Medulla oblongata (tissue), 1 donor: Measurements from ENCODE around the gene ADIG.
"Not testable (repeated sequence)": the region's sequence is repeated elsewhere in the genome, so short reads cannot be mapped to it uniquely, and the experiment has no call there.

Experiments
- DNase-seq: peaks from one replicate; pipeline ENCODE4 v3.0.0-alpha.2; 2015; ENCODE audit errors: extremely low spot score

The ADIG gene

DNA sequence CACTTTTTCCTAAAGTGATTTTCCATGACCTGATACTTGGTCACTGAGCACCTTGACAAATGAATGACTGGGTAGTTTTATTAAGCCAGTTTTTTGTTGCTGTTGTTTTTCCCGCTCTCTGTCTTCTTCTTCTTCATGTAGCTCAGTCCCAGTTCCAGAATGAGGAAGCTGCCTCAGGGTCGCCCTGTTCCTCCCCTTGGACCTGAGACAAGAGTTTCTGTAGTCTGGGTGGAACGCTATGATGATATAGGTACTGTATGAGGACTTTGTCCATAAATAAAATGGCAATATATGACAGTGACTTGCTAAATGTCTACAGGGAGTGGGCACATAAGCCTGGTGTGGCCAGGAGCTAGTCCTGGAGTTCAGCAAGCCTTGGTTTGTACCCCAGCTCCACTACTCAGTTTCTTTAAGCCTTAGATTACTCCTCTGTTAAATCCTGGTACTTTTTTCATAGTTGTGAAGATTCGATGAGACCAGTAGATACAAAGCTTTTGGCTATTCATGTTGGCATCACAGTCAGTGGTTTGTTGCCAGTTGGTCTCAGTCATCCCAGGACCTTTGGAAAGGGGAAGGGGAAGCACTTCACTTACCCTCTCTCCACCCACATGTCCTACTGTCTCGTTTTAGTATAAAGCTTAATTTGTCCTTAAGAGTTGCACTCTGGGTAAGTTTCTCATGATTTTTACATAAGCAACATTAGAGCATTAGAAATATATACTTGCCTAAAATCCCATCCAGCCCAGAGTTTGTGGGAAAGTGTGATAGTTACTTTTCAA is 11.1 kb upstream of the ADIG start:
- DNase-seq = no peak

DNA sequence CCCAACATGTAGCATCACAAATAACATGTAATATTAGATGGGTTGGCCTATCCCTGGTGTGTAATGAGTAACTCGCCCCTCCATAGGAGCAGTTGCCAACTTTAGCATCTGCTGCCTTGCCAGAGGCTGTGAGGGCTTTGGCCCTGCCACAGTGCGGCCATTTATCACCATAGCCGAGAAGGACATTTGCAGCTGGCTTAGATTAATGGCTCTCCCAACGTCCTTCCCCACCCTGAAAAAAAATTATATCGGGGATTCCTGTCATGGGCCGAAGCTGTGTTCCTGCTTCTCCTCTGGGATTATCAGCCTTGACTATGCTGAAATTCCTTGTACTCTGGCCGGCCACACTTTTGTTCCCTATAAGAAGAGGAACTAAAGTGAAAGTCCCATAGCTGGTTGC is 7.6 kb upstream of the ADIG start:
- DNase-seq = no peak

DNA sequence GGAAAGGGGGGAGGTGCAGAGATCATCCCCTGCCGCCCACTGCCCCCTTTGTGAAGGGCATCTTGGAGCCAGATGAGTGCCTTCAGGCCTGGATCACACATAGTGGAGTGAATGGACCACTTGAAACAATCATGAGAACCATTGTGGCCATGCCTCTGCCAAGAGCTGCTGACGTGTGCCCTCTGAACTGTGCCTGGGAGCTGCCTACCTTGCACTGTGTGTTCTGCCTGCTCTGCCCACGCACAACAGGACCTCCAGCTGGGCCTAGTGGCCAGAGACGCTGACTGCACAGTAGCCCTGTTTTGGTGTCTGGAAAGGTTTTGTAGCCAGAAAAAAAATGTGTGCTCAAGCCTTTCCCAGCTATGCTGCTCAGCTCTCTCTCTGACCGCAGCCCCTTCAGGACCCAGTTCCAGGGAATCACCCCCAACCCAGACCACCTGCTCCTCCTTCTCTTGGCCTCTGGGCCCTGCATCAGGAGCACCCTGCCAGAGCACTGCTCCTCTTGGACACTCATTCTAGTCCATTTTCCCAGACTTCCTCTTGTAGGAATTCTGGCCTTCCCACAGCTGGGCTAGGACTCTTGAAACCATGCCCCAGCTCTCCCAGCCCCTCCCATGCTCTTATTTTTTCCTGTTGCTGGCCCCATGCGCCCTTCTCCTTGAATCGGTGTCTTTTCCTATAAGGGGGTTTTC is 1.6 kb upstream of the ADIG start:
- no peak for DNase-seq

DNA sequence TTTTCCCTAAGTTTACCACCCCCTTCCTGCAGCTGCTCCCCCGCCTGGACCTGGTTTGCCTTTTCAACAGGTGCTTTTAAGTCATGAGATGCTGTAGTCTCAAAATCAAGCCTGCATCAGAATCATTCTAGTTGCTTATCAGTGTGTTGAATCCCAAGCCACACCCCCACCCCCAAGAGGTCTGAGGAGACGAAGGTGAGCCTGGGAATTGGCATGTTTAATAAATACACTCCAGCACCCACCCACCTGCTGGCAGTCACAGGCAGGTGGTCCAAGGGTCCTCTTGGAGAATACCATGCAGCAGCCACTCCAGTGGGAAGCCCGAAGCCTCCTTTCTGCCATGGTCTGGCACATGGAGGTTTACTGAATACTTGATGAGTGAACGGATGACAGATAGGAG is 1.1 kb upstream of the ADIG start:
- no peak for DNase-seq

DNA sequence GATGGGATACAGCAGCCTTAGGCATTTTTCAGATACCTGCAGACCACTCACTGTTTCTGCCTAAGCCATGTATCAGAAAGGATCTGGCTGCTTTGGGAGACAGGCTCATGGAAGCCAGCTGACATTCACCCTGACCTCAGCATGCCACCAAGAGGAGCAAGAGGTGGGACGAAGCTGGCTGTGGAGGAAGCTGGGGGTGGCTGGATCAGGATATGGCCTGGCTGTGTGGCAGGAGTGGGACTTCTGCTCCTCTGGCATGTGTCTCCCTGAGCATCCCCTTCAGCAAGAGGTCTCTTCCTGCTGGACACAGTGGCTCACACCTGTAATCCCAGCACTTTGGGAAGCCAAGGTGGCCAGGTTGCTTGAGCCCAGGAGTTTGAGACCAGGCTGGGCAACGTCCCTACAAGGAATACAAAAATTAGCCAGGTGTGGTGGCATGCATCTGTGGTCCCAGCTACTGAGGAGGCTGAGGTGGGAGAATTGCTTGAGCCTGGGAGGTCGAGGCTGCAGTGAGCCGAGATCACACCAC is 897 bp downstream of the ADIG start:
- no peak for DNase-seq

DNA sequence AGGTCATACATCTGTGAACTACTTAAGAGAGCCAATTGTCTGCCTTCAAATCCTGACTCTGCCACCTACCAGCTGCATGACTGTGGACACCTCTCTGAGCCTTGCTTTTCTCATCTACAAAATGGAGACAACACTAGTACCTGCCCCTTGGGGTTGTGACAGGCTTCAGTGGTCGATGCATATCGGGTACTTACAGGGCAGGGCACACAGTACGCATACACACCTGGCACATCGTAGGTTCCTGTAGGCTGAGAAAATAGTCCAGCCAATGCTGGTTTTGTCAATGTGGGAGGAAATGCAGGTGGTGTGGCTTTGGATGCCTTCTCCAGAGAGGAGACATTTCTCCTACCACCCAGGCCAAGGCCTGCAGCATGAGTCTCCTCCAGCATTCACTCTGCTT is 2.3 kb downstream of the ADIG start:
- no peak for DNase-seq

DNA sequence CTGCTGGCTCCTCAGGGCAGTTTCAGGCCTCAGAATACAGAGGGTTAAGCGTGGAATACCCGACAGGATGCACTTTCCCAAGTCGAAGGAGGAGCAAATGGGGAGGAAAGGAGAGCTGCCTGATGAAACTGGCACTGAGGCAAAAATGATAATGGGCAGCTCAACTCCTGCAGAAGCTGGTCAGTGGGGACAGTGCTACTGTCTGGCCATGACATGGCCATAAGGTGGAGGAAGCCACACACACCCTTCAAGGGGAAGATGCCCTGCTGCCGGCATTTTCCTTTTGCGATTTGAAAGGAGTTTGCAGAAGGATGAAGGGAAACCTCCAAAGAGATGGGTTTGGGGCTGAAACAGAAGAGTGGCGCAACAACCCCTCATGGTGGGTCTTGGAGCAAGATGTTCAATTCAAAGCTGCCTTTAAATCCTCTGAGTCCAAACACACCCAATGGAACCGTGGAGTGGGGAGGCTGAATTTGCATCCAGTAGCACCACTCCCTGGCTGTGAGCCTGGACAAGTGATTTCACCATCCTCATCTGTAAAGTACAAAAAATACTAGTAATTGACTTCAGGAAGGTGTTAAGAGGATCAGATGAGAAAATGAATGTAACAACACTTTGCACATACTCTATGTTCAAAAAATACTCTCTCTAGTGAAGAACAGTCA is 3.2 kb downstream of the ADIG start:
- no peak for DNase-seq

DNA sequence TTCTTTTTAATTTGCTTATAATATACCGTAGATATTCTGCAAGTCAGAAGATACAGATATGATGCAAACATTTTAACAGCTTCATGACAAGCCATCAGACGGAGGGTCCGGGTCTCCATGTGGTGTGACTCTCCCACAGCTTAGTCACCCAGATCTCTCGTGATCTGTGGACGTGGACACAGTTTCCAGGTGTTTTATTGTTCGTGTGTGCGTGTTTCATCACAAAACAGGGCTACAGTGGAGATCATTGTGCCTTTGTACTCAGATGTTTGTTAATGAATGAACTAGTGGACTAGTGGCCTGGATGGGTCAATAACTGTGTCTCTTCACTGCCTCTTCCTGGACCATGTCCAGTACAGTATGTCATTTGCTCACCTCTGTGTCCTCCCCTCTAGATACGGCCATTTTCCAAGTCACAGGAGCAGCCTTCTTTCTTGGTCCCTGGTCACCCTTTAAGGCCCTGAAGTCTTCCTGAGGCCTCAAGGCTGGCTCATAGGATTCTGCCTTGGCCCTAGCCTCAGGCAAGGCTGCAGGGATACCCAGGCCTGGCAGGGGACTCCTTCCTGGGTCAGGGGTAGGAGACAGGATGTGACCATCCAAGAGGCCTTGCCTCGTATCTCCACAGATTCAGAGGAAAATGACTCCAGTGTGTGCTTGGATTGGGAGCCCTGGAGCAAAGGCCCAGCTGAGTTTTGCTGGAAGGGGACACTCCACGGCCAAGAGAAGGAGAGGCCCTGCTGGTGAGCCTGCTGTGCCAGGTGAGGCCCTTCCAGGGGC is 4.6 kb downstream of the ADIG start:
- no peak for DNase-seq

DNA sequence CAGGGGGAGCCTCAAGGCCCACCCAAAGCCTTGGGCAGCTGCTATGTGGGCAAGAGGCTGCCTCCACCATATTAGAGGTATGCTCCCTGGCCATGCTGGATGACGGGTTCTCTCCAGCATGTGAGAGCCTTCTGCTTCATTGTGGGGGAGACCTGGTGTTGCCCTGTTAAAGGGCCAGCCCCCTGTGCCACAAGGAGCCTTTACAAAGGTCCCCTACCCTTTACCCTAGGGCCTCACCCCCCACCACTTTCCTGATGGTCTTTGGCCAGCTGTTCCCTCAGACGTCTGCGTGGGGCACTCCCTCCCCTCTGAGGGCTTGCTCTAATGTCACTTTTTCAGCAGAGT is 5.2 kb downstream of the ADIG start:
- DNase-seq = no peak

DNA sequence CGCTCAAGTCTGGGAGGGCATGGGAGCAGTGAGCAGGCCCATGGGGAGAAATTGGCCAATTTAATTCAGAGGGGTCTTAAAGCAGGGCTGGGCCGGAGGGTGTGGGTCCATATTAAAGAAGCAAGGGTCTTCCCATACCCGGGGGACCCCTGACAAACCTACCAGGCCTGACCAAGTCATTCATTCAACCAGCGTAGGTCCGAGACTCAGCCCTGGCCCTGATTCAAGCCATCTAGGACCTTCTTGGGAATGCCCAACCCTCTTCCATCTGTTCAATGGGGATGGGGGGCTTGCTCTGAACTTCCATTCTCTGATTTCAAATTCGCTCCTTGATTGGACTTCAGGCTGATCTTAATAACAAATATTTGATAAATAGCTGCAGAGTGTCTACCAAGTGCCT is 7.3 kb downstream of the ADIG start:
- DNase-seq = no peak

DNA sequence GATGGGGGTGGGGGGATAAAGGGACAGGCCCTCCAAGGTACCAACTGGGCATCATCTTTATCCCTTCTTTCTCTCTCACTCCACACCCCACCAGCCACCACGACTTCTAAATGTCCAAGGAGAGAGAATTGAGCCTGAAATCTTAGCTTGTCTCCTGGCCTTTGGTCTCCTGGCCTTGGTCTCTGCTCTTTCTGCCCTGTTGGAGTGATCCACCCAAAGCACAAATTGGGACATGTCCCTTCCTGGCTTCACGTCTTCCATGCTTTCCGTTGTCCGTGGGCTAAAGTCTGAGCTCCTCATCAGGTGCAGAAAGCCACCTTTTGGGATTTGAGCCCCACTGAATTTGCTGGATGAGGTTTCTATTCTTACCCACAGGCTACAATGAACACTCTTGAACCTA is 8.4 kb downstream of the ADIG start:
- DNase-seq = no peak

DNA sequence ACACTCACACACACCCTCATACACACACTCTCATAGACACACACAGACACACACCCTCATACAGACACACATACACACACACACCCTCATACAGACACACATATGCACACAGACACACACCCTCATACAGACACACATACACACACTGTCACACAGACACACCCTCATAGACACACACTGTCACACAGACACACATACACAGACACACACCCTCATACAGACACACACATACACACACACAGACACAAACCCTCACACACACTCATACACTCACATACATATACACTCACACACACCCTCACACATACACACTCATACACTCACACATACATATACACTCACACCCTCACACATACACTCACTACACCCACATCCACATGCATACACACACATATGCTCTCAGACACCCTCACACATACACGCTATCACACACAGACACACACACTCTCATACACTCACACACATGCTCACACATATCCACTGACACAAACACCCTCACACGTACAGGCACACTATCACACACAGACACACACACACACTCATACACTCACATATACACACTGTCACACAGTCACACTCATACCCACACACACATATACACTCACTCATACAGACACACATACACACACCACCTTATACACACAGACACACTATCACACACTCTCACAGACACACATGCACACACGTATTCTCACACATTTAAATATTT is 9.1 kb downstream of the ADIG start:
- no peak for DNase-seq

DNA sequence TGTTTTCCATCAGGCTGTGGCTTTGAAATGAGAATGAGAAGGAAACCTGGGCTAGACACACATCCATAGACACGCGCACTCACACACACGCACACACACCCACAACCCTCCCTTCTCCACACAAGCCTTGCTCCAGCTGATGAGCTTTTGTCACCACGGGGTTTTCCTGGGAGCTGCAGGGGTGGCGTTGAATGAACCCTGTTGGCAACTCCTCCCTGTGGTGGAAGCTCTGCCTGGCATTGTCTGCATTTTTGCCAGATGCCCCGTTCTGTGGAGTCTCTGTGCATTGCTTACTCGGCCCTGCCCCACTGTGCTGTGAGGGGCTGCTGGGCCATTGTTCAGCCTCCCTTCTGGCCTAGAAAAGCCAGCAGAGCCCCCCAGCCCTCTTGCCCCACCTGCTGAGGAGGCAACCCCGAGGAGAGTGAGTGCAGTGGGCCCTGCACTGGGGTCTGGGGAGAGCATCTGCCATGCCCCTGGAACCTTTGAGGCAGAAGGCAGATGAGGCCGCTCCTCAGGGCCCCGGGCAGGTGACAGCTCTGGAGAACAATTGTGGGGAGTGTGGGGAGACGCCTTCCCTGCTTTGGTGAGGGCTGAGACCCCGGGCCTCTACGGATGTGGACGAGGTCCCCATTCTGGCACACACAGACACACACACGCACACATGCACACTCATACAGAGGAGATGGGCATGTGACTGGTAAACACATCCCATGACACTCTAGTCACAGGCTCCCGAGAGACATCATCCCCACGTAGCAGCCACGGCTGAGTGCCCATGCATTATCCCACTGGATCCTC is 9.9 kb downstream of the ADIG start:
- no peak for DNase-seq

DNA sequence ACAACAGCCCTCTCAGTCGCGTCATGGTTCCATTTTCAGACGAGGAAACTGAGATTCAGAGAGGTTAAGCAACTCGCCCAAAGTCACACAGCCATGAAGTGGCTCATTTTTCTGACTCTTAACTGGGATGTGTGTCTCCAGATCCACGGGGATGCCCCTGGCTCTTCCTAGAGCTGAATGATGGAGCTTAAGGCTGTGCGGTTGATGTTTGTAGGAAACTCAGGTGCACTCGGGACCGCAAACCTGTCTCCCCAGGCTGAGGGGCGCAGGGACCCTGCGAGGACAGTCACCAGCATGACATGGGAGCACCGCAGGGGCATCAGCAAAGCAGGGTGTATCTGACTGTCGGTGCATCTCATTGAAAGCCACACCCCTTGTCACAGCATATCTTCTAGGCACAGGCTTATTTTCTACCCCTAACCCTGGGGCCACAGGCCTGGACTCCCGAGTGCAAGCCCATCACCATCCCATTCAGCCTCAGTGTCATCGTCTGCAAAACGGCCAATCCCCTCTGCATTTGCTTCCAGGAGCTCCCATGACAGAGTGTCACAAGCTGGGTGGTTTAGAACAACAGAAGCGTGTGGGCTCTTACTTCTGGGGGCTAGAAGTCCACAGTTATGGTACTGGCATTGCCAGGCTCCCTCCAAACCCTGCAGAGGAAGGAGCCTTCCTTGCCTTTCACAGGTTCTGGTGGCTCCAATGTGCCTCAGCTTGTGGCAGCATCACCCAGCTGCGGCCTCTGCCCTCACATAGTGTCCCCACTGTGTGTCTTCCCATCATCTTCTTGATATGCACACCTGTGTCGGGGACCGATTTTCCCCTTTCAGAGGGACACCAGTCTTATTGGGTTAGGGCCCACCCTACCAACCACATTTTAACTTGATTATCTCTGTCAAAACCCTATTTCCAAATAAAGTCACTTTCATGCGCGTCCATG is 10.7 kb downstream of the ADIG start:
- no peak for DNase-seq

DNA sequence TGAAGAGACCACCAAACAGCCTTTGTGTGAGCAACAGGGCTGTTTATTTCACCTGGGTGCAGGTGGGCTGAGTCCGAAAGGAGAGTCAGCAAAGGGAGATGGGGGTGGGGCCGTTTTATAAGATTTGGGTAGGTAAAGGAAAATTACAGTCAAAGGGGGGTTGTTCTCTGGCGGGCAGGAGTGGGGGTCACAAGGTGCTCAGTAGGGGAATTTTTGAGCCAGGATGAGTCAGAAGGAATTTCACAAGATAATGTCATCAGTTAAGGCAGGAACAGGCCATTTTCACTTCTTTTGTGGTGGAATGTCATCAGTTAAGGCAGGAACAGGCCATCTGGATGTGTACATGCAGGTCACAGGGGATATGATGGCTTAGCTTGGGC is 11.4 kb downstream of the ADIG start:
- not testable (repeated sequence) for DNase-seq

DNA sequence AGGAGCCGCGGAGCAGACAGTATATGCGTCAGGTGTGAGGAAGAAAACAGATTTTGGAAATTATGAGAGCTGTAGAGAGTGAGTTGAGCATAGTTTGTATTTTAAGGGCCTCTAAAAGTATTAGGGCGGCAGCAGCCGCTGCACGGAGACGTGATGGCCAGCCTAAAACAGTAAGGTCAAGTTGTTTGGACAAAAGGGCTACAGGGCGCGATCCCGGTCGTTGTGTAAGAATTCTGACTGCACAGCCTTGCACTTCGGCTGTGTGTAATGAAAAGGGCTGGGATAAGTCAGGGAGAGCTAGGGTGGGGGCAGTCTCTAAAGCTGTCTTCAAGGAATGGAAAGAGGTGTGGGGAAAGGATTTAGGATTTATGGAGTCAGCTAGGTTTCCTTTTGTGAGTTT is 13.3 kb downstream of the ADIG start:
- DNase-seq = not testable (repeated sequence)

DNA sequence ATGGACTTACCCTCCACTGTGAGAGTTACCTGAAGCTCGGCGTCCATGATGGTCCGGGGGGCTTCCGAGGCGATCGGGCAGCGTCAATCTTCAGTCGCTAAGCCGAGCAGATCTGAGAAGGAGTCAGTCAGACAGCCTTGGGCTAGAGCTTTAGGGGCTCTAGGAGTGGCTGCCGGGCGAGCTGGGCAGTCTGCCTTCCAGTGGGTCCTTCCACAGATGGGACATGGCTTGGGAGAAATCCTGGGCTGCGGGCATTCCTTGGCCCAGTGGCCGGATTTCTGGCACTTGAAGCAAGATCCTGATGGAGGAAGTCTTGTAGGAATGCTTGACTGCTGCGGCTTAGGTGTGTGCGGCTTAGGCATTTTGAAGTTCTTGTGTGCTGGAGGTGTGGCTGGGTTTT is 14.9 kb downstream of the ADIG start:
- not testable (repeated sequence) for DNase-seq

DNA sequence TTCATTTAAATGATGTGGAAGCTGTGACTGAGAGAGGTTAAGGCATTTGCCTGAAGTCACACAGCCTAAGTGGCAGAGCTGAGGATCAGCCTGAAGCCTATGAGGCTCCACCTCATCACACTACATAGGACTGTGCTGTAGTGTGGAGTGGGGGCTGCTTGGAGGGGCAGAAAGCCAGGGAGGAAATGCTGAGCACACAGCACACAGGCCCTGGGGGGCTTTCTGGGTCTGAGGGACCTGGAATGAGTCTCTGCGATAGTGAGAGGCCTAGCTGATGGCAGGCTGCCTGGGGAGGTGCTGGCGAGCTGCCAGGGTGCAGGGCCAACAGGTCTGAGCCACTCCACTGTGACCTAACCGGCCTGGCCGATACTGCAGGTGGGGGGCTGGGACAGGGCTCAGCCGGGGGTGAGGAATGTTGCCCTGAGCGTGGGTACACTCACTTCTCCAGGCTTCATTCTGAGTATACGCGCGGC is 18.4 kb downstream of the ADIG start:
- DNase-seq = no peak

DNA sequence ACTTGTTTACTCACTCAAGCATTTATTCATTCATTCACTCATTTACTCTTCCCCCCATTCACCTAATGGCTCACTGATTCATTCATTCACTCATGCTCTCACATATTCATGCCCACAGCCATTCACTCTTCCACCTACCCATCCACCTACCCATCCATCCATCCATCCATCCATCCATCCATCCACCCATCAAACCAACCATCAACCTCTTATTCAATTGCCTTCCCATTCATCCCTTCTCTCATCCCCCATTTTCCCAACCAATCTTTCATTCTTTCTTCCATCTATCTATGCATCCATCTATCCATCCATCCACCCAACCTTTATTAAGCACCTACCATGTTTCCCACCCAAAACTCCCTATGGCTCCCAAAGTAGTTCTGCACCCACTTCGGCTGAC is 19.1 kb downstream of the ADIG start:
- DNase-seq = no peak
